ENCODE results near the gene ITGA5.

The ITGA5 gene

DNA sequence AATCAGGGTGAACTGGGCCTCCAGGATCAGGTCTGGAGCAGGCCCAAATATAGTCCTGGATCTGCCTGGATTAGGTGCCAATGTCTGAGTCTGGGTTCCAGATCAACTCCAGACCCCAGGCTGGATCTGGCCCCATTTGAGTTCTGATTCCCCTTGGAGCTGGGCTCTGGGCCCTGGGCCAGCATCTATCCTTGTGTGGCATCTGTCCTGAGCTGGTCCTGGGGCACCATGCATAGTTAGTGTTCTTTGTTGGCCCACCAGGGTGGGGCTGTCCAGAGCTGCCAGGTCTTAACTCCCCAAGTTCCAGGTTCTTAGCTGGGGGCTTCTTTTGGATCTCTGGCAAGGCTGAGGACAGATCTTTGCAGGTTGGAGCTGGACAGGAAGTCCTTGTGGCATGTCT lies 23.5 kb downstream of the ITGA5 start:
- TF ChIP-seq, protein P1, sequence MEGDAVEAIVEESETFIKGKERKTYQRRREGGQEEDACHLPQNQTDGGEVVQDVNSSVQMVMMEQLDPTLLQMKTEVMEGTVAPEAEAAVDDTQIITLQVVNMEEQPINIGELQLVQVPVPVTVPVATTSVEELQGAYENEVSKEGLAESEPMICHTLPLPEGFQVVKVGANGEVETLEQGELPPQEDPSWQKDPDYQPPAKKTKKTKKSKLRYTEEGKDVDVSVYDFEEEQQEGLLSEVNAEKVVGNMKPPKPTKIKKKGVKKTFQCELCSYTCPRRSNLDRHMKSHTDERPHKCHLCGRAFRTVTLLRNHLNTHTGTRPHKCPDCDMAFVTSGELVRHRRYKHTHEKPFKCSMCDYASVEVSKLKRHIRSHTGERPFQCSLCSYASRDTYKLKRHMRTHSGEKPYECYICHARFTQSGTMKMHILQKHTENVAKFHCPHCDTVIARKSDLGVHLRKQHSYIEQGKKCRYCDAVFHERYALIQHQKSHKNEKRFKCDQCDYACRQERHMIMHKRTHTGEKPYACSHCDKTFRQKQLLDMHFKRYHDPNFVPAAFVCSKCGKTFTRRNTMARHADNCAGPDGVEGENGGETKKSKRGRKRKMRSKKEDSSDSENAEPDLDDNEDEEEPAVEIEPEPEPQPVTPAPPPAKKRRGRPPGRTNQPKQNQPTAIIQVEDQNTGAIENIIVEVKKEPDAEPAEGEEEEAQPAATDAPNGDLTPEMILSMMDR (IDR thresholded peaks at IDR 0.05; ENCODE audit: low read depth, low read length), result no peak
- H3K4me3 ChIP-seq (replicated peaks in 1 of 2; ENCODE audit: low read depth in 2 of 2, low read length in 2 of 2), result no peak overlapping the region
- no peak for DNase-seq (ENCODE audit: low read depth in 2 of 2)

DNA sequence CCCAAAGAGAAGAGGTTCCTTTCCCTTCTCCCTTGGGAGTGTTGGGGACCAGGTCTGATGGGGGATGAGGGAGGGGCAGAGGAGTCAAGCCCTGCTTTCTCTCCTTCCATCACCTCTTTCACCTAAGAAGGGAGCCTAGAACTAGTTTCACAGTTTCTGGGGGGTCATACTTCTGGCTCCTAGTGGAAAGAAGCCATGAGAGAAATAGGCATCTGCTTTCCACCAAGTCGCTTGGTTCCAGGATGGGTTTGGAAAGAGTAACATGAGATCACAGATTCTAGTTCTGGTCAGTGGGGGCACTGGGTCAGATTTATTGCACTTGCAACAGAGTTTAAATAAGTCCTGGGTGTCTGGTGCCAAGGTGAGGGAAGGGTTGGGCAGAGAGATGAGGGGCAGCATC lies 24.1 kb downstream of the ITGA5 start:
- H3K4me3 ChIP-seq (replicated peaks in 1 of 2; ENCODE audit: low read depth in 2 of 2, low read length in 2 of 2), result no peak overlapping the region
- no peak for DNase-seq (ENCODE audit: low read depth in 2 of 2)
- TF ChIP-seq, protein P1 (IDR thresholded peaks at IDR 0.05; ENCODE audit: low read depth, low read length), result no peak

DNA sequence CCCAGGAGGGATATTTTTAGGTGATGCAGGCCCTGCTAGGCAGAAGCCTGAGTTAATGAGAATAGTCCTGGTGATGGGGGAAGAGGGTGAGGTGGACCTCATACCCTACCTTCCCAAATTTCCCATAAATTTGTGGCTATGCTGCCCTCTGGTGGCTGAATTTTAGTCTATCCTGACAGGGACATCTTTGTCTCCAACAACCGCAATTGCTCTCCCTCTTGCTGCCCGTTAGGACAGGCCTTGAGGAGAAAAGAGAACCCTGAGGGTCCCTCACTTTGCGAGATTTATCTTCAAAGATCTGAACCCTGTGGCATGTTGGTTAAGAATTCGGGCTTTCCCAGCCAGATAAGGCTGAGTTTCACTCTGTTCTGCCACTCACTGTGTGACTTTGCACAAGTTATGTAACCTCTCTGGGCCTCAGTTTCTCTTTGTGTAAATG lies 24.8 kb downstream of the ITGA5 start:
- no peak overlapping the region for H3K4me3 ChIP-seq (replicated peaks in 1 of 2; ENCODE audit: low read depth in 2 of 2, low read length in 2 of 2)
- TF ChIP-seq, protein P1 (IDR thresholded peaks at IDR 0.05; ENCODE audit: low read depth, low read length), result peak; percentile 63
- DNase-seq (ENCODE audit: low read depth in 2 of 2), result peak; percentile 64 to 69

DNA sequence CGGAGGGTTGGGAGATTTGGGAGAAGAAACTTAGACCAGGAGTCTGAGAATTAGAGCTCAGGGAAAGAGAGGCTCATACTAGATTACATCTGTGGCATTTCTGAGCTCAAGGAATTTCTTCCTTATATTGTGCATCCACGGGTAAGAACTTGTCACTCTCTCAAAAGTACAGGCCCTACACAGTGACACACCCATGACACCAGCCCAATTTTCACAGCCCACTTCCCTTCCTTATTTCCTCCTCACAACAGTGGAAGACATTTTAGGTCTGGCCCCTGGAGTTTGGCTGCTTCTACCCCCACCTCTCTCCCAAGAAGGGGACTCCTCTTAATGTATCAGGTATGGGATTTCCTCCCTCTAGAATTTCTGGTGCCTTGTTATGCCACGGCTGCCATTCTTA lies 25.3 kb downstream of the ITGA5 start:
- TF ChIP-seq, protein P1 (IDR thresholded peaks at IDR 0.05; ENCODE audit: low read depth, low read length), result no peak
- DNase-seq (ENCODE audit: low read depth in 2 of 2), result no peak
- H3K4me3 ChIP-seq (replicated peaks in 1 of 2; ENCODE audit: low read depth in 2 of 2, low read length in 2 of 2), result no peak overlapping the region

DNA sequence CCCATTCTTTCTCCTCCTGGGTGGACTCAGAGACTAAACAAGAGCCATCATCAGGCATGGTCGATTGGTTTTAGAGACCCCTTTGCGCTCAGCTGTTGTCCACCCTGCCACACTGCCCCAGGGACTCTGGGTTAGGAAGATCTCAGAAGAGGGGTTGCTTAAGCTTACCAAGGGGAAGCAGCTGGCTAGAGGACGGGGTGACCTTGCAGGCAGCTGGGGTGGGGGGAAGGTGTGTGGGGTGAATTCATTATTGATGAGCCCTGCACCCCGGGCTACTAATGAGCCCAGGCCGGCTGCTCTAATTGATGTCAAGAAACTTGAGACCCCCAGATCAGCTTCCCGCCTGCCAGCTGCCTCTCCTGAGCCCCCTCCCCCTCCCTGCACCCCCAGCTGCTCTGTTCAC lies 25.9 kb downstream of the ITGA5 start:
- no peak overlapping the region for H3K4me3 ChIP-seq (replicated peaks in 1 of 2; ENCODE audit: low read depth in 2 of 2, low read length in 2 of 2)
- no peak for DNase-seq (ENCODE audit: low read depth in 2 of 2)
- TF ChIP-seq, protein P1 (IDR thresholded peaks at IDR 0.05; ENCODE audit: low read depth, low read length), result no peak

DNA sequence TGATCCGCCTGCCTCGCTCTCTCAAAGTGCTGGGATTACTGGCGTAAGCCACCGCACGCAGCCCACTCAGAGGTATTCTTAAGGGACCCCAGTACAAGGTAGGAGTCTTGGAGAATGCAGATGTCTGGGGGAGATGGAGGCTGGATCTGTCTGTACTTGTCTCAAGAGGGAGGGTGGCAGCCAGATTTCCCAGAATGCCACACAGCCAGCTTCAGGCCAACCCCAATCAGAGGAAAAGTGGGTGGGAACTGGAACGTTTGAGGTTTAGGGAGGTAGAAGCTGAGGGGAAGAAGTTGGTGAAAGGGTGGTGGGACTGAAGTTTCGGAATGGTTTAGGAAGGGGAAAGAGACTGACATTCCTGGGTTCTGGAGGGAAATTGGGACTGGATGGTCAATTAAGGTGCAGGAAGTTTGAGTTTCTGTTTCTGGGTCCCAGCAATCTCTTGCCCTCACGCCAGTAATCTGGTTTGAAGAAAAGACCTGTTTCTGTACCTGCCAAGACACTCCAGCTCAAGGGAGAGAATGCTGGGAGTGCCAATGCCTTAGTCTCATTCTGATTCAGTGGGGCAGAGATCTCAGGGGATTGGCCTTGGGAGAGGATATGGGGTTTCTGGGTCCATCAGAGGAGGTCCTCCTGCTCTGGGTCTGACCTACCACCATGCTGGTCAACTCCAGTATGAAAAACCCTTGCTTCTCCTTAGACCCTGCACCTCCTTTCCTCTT lies 26.4 kb downstream of the ITGA5 start:
- TF ChIP-seq, protein P1 (IDR thresholded peaks at IDR 0.05; ENCODE audit: low read depth, low read length), result no peak
- H3K4me3 ChIP-seq (replicated peaks in 1 of 2; ENCODE audit: low read depth in 2 of 2, low read length in 2 of 2), result no peak overlapping the region
- DNase-seq (ENCODE audit: low read depth in 2 of 2), result no peak
